Measurements from ENCODE around the gene GHDC. TPM values are rescaled to one million over a fixed set of nuclear protein-coding genes. Genes with fewer than 3 reads are reported as not detected.
A peak's percentile ranks its signal among the peaks of the same experiment; 100 is the strongest.

Gene GHDC
- total and polyA plus RNA-seq, 2 of the 13 experiments (the other 11 are each of a cell fraction or from before 2014, with no cell fraction given), result 15.4 to 22.5 TPM

- TF ChIP-seq ZBTB49 (CRISPR knock-in tag; IDR thresholded peaks at IDR 0.05; ENCODE audit: borderline replicate concordance), result peak; percentile 97; the same call in 1 of the 2 replicates
- no peak for TF ChIP-seq THAP9 (CRISPR knock-in tag; IDR thresholded peaks at IDR 0.05; ENCODE audit: borderline replicate concordance)
- no peak for TF ChIP-seq HIC2 (CRISPR knock-in tag; IDR thresholded peaks at IDR 0.05; ENCODE audit: low read depth)
- peak; percentile 88; the same call in 1 of the 2 replicates for TF ChIP-seq SIX4 (CRISPR knock-in tag; IDR thresholded peaks at IDR 0.05)
- no peak for TF ChIP-seq THAP7 (CRISPR knock-in tag; IDR thresholded peaks at IDR 0.05)
- peak; percentile 31 for TF ChIP-seq ZNF407 (CRISPR knock-in tag; IDR thresholded peaks at IDR 0.05; ENCODE audit: not compliant biosample characterization)
- TF ChIP-seq TFAP4 (IDR thresholded peaks at IDR 0.05; ENCODE audit: borderline replicate concordance, low read depth), result no peak
- no peak for TF ChIP-seq HNF4G (IDR thresholded peaks at IDR 0.05; ENCODE audit: borderline replicate concordance, low read depth, low read length)
- TF ChIP-seq HNF4G (CRISPR knock-in tag; IDR thresholded peaks at IDR 0.05; ENCODE audit: borderline replicate concordance, low read depth), result no peak
Measured at GRCh38 chr17:42179911-42180410, 14.3 kb downstream of the GHDC start (continued).
